ENCODE data around the gene MORN3. TPM values are rescaled to one million over a fixed set of nuclear protein-coding genes. Genes with fewer than 3 reads are reported as not detected.
"Not testable (repeated sequence)": the region's sequence is repeated elsewhere in the genome, so short reads cannot be mapped to it uniquely, and the experiment has no call there.

MORN3 gene
- total RNA-seq, 1 experiment from 2014 or later = 0.76 TPM

DNA sequence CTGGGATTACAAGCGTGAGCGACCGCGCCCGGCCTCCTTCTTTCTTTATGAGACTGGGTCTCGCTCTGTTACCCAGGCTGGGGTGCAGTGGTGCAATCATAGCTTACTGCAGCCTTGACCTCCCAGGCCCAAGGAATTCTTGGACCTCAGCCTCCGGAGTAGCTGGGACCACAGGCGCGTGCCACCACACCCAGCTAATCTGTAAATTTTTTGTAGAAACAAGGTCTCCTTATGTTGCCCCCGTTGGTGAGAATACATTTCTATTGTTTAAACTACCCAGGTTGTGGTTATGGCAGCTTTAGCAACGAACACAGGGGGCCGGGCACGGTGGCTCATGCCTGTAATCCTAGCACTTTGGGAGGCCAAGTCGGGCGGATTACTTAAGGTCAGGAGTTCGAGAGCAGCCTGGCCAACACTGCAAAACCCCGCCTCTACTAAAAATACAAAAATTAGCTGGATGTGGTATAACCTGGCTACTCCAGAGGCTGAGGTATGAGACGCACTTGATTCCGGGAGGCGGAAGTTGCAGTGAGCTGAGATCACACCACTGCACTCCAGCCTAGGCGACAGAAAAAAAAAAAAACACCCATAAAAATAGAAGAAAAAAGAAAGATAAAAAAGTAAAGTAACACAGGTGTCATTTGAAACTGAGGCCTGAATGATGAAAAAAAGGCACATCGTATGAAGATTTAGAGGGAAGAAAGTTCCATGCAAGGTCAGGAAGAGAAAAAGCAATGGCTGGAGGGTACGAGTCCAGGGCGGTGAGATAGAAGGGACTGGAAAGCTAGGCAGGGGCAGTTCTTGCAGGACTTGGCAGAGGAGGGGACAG, 42.1 kb upstream of the MORN3 start:
- H3K27me3 Mint-ChIP-seq (ENCODE audit: unreplicated experiment) = no peaks in the 10 kb centered on the region

DNA sequence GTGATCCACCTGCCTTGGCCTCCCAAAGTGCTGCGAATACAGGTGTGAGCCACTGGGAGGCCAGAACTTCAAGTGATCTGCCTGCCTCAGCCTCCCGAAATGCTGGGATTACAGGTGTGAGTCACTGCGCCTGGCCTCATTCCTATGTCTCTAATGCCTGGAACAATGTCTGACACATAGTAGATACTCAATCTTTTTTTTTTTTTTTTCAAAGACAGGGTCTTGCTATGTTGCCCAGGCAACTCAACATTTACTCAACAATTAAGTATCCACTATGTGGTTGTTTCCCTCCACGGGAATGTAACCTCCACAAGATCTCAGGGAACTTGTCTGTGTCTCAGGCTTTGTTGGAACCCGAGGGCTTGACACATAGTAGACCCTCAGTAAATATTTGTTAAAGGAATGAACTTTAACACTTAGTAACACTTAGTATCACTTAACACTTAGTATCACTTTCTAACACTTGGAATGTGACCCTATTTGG, 40.1 kb upstream of the MORN3 start:
- no peaks in the 10 kb centered on the region for H3K27me3 Mint-ChIP-seq (ENCODE audit: unreplicated experiment)
- peaks cover 8% of the 10 kb centered on the region for H3K4me1 Mint-ChIP-seq (ENCODE audit: low read depth, unreplicated experiment)
- peak; percentile 20 for DNase-seq
- intact Hi-C loops (cut with micrococcal nuclease; ENCODE audit: unreplicated experiment) = no loop called here
- H3K27ac Mint-ChIP-seq (ENCODE audit: unreplicated experiment) = no peak overlapping the region
- CTCF ChIA-PET = no interaction called here
- no peak overlapping the region for H3K4me3 Mint-ChIP-seq (ENCODE audit: low read depth, unreplicated experiment)
- TF ChIP-seq, protein P1, sequence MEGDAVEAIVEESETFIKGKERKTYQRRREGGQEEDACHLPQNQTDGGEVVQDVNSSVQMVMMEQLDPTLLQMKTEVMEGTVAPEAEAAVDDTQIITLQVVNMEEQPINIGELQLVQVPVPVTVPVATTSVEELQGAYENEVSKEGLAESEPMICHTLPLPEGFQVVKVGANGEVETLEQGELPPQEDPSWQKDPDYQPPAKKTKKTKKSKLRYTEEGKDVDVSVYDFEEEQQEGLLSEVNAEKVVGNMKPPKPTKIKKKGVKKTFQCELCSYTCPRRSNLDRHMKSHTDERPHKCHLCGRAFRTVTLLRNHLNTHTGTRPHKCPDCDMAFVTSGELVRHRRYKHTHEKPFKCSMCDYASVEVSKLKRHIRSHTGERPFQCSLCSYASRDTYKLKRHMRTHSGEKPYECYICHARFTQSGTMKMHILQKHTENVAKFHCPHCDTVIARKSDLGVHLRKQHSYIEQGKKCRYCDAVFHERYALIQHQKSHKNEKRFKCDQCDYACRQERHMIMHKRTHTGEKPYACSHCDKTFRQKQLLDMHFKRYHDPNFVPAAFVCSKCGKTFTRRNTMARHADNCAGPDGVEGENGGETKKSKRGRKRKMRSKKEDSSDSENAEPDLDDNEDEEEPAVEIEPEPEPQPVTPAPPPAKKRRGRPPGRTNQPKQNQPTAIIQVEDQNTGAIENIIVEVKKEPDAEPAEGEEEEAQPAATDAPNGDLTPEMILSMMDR (IDR thresholded peaks at IDR 0.05; ENCODE audit: unreplicated experiment) = no peak
- peaks cover 28% of the 10 kb centered on the region for H3K36me3 Mint-ChIP-seq (ENCODE audit: insufficient read depth, unreplicated experiment)
- H3K9me3 Mint-ChIP-seq (ENCODE audit: low read depth, unreplicated experiment) = peaks cover 2% of the 10 kb centered on the region
- no TSS peak for BruUV-seq (replicated peaks)

More for the DNA sequence above, 42.1 kb upstream of the MORN3 start:
- Mint-ChIP-seq H3K9me3 (ENCODE audit: low read depth, unreplicated experiment) (peaks cover 2% of the 10 kb centered on the region), H3K4me1 (ENCODE audit: low read depth, unreplicated experiment) (peaks cover 10% of the 10 kb centered on the region), H3K36me3 (ENCODE audit: insufficient read depth, unreplicated experiment) (peaks cover 28% of the 10 kb centered on the region), H3K4me3 (ENCODE audit: low read depth, unreplicated experiment) (peak overlapping the region; percentile 90), H3K27ac (ENCODE audit: unreplicated experiment) (peak overlapping the region; percentile 88)
- CTCF ChIA-PET = interaction anchor here (0.6 to 1.3 kb wide), 7 partner anchors 25 to 689 kb away, joined by 3 to 6 read pairs (median 4); no protein-coding TSS in a partner anchor
- DNase-seq = peak; percentile 24
- BruUV-seq (replicated peaks) = no TSS peak
- TF ChIP-seq, protein P1 (IDR thresholded peaks at IDR 0.05; ENCODE audit: unreplicated experiment) = no peak
- intact Hi-C loops (cut with micrococcal nuclease; ENCODE audit: unreplicated experiment) = no loop called here

DNA sequence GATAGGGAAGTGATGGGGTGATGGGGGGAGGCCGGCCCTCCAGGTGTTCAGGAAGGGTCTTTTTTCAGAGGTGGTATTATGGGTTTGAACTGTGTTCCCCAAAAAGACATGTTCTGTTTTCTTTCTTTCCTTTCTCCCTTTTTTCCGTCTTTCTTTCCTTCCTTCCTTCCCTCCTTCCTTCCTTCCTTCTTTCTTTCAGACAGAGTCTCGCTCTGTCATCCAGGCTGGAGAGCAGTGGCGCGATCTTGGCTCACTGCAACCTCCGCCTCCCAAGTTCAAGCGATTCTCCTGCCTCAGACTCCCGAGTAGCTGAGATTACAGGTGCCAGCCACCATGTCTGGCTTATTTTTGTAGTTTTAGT, 39.6 kb upstream of the MORN3 start:
- H3K4me3 Mint-ChIP-seq (ENCODE audit: low read depth, unreplicated experiment); DNase-seq; CTCF ChIA-PET; H3K4me1 Mint-ChIP-seq (ENCODE audit: low read depth, unreplicated experiment); H3K27ac Mint-ChIP-seq (ENCODE audit: unreplicated experiment); intact Hi-C loops (cut with micrococcal nuclease; ENCODE audit: unreplicated experiment); H3K9me3 Mint-ChIP-seq (ENCODE audit: low read depth, unreplicated experiment); H3K27me3 Mint-ChIP-seq (ENCODE audit: unreplicated experiment); BruUV-seq (replicated peaks): not testable (repeated sequence)
- H3K36me3 Mint-ChIP-seq (ENCODE audit: insufficient read depth, unreplicated experiment) = peaks cover 28% of the 10 kb centered on the region

DNA sequence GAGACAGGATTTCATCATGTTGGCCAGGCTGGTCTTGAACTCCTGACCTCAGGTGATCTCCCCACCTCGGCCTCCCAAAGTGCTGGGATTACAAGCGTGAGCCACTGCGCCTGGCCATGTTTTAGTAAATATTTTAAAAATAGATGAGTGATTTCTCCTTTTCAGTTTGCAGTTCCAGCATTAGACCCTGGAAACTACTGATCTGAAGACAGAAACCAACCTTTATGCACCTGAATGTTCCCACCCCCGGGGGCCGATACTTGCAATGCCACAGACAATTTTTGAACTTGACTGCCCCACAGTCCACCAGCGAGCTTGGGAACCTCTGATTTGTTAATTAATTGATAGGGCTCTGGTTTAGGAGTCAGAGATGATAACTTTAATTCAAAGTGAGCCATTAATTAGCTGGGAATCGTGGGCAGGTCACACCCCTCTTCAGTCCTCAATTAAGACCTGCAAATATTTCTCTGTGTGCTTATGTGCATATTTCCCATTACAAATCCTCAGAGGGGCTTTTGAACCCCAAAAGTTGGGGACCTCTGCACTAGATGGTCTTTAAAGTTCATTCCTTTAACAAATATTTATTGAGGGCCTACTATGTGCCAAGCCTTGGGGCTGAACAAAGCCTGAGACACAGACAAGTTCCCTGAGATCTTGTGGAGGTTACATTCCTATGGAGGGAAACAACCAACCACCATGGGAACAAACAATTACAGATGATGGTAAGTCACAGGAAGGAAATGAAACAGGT, 39.0 kb upstream of the MORN3 start:
- CTCF ChIA-PET = no interaction called here
- H3K27ac Mint-ChIP-seq (ENCODE audit: unreplicated experiment) = no peak overlapping the region

More for the DNA sequence above, 39.0 kb upstream of the MORN3 start:
- peaks cover 2% of the 10 kb centered on the region for H3K9me3 Mint-ChIP-seq (ENCODE audit: low read depth, unreplicated experiment)
- DNase-seq = no peak
- TF ChIP-seq, protein P1 (IDR thresholded peaks at IDR 0.05; ENCODE audit: unreplicated experiment) = no peak
- H3K36me3 Mint-ChIP-seq (ENCODE audit: insufficient read depth, unreplicated experiment) = peaks cover 25% of the 10 kb centered on the region
- intact Hi-C loops (cut with micrococcal nuclease; ENCODE audit: unreplicated experiment) = no loop called here
- no TSS peak for BruUV-seq (replicated peaks)
- H3K4me1 Mint-ChIP-seq (ENCODE audit: low read depth, unreplicated experiment) = peaks cover 2% of the 10 kb centered on the region
- no peaks in the 10 kb centered on the region for H3K27me3 Mint-ChIP-seq (ENCODE audit: unreplicated experiment)
- H3K4me3 Mint-ChIP-seq (ENCODE audit: low read depth, unreplicated experiment) = no peak overlapping the region

All from Calu3 (cell line).